Astrocyte of the spinal cord (primary cell): ENCODE results near the gene RBP3.

Source experiments
- DNase-seq: peaks from one replicate; pipeline ENCODE4 v3.0.0; 2011; ENCODE audit warnings: low read depth, low spot score
- H3K4me3 ChIP-seq: 2 replicates; pipeline ENCODE4 v1.5.1; 2011; ENCODE audit warnings: low read depth, mild to moderate bottlenecking, low read length, moderate library complexity
- CTCF ChIP-seq: IDR thresholded peaks from 2 replicates; pipeline ENCODE4 v1.5.1; 2012; ENCODE audit warnings: low read depth, mild to moderate bottlenecking, low read length, inconsistent platforms
- in situ Hi-C: cut with HindIII; loops from 2 replicates; pipeline ENCODE4 v1.10.0; 2017; ENCODE audit warnings: low sequenced_read_pairs

Gene RBP3

GRCh38 chr10:47316131-47316530 is 32.0 kb upstream of the RBP3 start:
- in situ Hi-C loops = no loop called here
- H3K4me3 ChIP-seq = no peak overlapping the region
- no peak for TF ChIP-seq CTCF
- no peak for DNase-seq

- no peak for TF ChIP-seq CTCF
These were observed 30.9 kb upstream of the RBP3 start for GRCh38 chr10:47317251-47317650.

GRCh38 chr10:47318706-47319105 is 29.5 kb upstream of the RBP3 start:
- DNase-seq = no peak
- in situ Hi-C loops = no loop called here
- H3K4me3 ChIP-seq = no peak overlapping the region
- no peak for TF ChIP-seq CTCF

More at GRCh38 chr10:47317251-47317650, 30.9 kb upstream of the RBP3 start:
- H3K4me3 ChIP-seq = no peak overlapping the region
- in situ Hi-C loops = no loop called here
- no peak for DNase-seq

- no peak for DNase-seq
- TF ChIP-seq CTCF = no peak
- in situ Hi-C loops = no loop called here
- H3K4me3 ChIP-seq = no peak overlapping the region
These were observed 28.4 kb upstream of the RBP3 start for GRCh38 chr10:47319784-47320183.

- TF ChIP-seq CTCF = no peak
- H3K4me3 ChIP-seq = no peak overlapping the region
- no peak for DNase-seq
- in situ Hi-C loops = no loop called here
These were observed 27.4 kb upstream of the RBP3 start for GRCh38 chr10:47320812-47321211.

GRCh38 chr10:47321521-47322195 is 26.5 kb upstream of the RBP3 start:
- no peak for DNase-seq
- H3K4me3 ChIP-seq = no peak overlapping the region
- no peak for TF ChIP-seq CTCF
- in situ Hi-C loops = no loop called here
